EH (cell line): ENCODE measurements around the gene SKIL.

Experiments
- DNase-seq: peaks from one replicate; pipeline ENCODE4 v3.0.0-alpha.2; 2015; ENCODE audit warnings: low read depth

Gene SKIL

DNA sequence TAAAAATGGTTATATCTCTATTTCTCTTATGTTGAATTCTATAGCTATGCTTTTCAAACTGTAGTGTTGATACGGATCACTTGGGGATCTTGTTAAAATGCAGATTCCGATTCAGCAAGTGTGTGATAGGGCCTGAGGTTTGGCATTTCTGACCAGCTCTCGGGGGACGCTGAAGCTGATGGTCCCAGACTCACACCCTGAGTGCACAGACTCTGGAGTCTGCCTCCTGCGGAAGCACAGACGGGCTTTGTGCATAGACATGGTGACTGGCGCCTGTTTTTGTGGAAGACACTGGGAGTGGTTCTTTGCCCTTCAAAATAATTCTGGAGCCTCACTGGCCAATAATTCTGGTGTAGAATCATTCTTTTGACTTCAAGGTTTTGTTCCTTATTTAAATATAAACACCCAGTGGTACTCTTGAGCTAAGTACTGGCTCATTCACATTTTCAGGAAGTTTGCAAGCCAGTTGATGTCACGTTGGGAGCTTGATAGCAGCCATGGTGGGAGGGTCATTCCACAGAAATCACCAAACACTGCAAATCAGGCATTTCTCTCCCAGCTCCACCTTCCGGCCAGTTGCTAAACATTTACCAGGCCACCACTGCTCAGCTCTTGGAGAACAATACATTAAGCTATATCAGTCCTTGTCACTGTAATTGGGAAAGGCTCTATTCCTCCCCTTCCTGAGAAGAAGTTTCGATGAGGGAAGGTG, 80.3 kb downstream of the SKIL start:
- DNase-seq, result no peak

GRCh38 chr3:170438836-170439235, 81.3 kb downstream of the SKIL start:
- DNase-seq, result no peak

DNA sequence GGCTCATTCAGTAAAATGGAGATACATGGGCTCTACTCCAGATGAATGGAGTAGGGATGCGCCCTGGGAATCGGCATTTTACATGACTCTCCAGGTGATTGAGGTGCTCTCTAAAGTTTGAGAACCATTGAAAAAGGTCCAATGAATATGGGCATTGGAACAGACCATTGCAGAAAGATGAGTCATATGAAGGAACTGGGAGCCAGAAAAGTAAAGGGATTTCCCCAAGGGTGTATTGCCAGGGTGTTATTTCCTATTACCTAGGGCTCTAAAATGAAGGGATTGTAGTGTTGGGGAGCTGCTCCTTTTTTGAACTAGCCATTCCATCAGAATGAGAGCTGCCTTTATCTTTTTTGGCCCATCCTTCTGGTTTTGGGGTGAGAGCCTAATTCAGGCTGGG, 82.8 kb downstream of the SKIL start:
- peak; percentile 22 for DNase-seq

- no peak for DNase-seq
Observed at GRCh38 chr3:170441412-170441811, 83.9 kb downstream of the SKIL start.

- DNase-seq, result no peak
Observed at GRCh38 chr3:170442947-170443346, 85.4 kb downstream of the SKIL start.

GRCh38 chr3:170443457-170443856, 85.9 kb downstream of the SKIL start:
- DNase-seq, result no peak
